Measurements from ENCODE around the gene NFYA. TPM values are rescaled to one million over a fixed set of nuclear protein-coding genes. Genes with fewer than 3 reads are reported as not detected.

Gene NFYA
- total and polyA plus RNA-seq, 9 of the 15 experiments (the other 6 are each of a cell fraction or from before 2014, with no cell fraction given): 7.3 to 37.1 (median 21.8) TPM

GRCh38 chr6:41090841-41091761, 18.3 kb downstream of the NFYA start:
- no peaks in the 10 kb centered on the region for H3K4me1 ChIP-seq (replicated peaks in 1 of 2; ENCODE audit: control insufficient read depth in 2 of 2, insufficient read depth in 2 of 2, low read length in 2 of 2)
- ChIA-PET CTCF (ENCODE audit: low intra/inter-chr PET ratio) (no interaction called here), POLR2A (interaction anchor here (0.7 to 1.8 kb wide), 4 partner anchors 9 to 238 kb away, joined by 3 to 5 read pairs (median 4); no protein-coding TSS in a partner anchor)
- intact Hi-C loops (cut with micrococcal nuclease): loop anchor here (5.0 kb wide), 1 partner anchor 91 kb away; no protein-coding TSS in a partner anchor
- no peak overlapping the region for H3K27ac ChIP-seq (ENCODE audit: extremely low read depth, low read depth, low read length)
- no peak overlapping the region for H2AFZ ChIP-seq (ENCODE audit: low read depth, low read length)
- no peaks in the 10 kb centered on the region for H3K79me2 ChIP-seq (ENCODE audit: control insufficient read depth, insufficient read depth, low read length)
- in situ Hi-C loops (cut with MboI): no loop called here
- no peak for DNase-seq (ENCODE audit: extremely low read depth in 1 of 4, low spot score in 3 of 4)
- H3K27me3 ChIP-seq (ENCODE audit: control insufficient read depth in 2 of 2, insufficient read depth in 2 of 2, low read length in 2 of 2): no peaks in the 10 kb centered on the region
- H3K36me3 ChIP-seq (ENCODE audit: control insufficient read depth, insufficient read depth, low read length): peaks cover 87% of the 10 kb centered on the region
- no peak for FAIRE-seq
- no TSS peak for BruUV-seq (replicated peaks)
- WGBS (ENCODE audit: insufficient coverage, low coverage, missing lambda C conversion rate): 92% methylated on average over 1 of the region's 1 CpG
- no peak overlapping the region for H3K9ac ChIP-seq (ENCODE audit: insufficient read depth in 1 of 2, low read depth in 2 of 2, low read length in 2 of 2)
- TF ChIP-seq E2F5 (CRISPR knock-in tag; IDR thresholded peaks at IDR 0.05): no peak
- no peak for TF ChIP-seq PTRF (tag; IDR thresholded peaks at IDR 0.05)
- TF ChIP-seq ZNF445 (CRISPR knock-in tag; IDR thresholded peaks at IDR 0.05; ENCODE audit: low read depth): no peak
- no peak for TF ChIP-seq ZKSCAN3 (CRISPR knock-in tag; IDR thresholded peaks at IDR 0.05)
- TF ChIP-seq SPI1 (IDR thresholded peaks at IDR 0.05; ENCODE audit: borderline replicate concordance, low read depth, low read length): no peak
- TF ChIP-seq ZNF311 (CRISPR knock-in tag; IDR thresholded peaks at IDR 0.05): no peak
- TF ChIP-seq KLF1 (tag; IDR thresholded peaks at IDR 0.05): no peak
- no peak for TF ChIP-seq FOXK2 (conservative IDR thresholded peaks at IDR 0.05 in 1 of 2, IDR thresholded peaks at IDR 0.05 in 1 of 2; ENCODE audit: low read depth in 2 of 2)
- no peak for TF ChIP-seq ZNF212 (CRISPR knock-in tag; IDR thresholded peaks at IDR 0.05)
- no peak for TF ChIP-seq CLOCK (CRISPR knock-in tag; IDR thresholded peaks at IDR 0.05; ENCODE audit: borderline replicate concordance)
- no peak for TF ChIP-seq CBX3 (IDR thresholded peaks at IDR 0.05; ENCODE audit: borderline replicate concordance in 1 of 2, low read length in 2 of 2)
- no peak for TF ChIP-seq EHMT2 (IDR thresholded peaks at IDR 0.05)
- TF ChIP-seq MAFG (tag; conservative IDR thresholded peaks at IDR 0.05): no peak
- no peak for TF ChIP-seq GTF2E2 (tag; IDR thresholded peaks at IDR 0.05)
- ATAC-seq: no peak
- H3K4me3 ChIP-seq: no peak overlapping the region
- H3K4me2 ChIP-seq (ENCODE audit: insufficient read depth, low read length): no peak overlapping the region
- H3K9me3 ChIP-seq (replicated peaks; ENCODE audit: control insufficient read depth, insufficient read depth, low read depth, low read length): no peaks in the 10 kb centered on the region
- no peaks in the 10 kb centered on the region for H4K20me1 ChIP-seq (replicated peaks; ENCODE audit: control insufficient read depth, insufficient read depth, low read length)
- H3K9me1 ChIP-seq (ENCODE audit: control insufficient read depth, insufficient read depth, low read length): no peaks in the 10 kb centered on the region

Data from K562 (cell line).